ENCODE data around the gene ZNF444.
A peak's percentile ranks its signal among the peaks of the same experiment; 100 is the strongest.

ZNF444 gene

GRCh38 chr19:56123266-56123891 is 17.7 kb upstream of the ZNF444 start:
- no peak for DNase-seq

- peak in 1 of 4 experiments; percentile 15 for DNase-seq
These were observed 16.5 kb upstream of the ZNF444 start for GRCh38 chr19:56124578-56124977.

GRCh38 chr19:56125806-56126590 is 15.1 kb upstream of the ZNF444 start:
- no peak for DNase-seq

- DNase-seq: no peak
These were observed 13.9 kb upstream of the ZNF444 start for GRCh38 chr19:56126983-56127780.

GRCh38 chr19:56130006-56130405 is 11.1 kb upstream of the ZNF444 start:
- DNase-seq: no peak

GRCh38 chr19:56131651-56132050 is 9.4 kb upstream of the ZNF444 start:
- no peak for DNase-seq

- DNase-seq: no peak
These were observed 8.7 kb upstream of the ZNF444 start for GRCh38 chr19:56132316-56132822.

- DNase-seq: no peak
These were observed 7.0 kb upstream of the ZNF444 start for GRCh38 chr19:56133858-56134653.

GRCh38 chr19:56134654-56134921 is 6.5 kb upstream of the ZNF444 start:
- no peak for DNase-seq

- no peak for DNase-seq
These were observed 4.7 kb upstream of the ZNF444 start for GRCh38 chr19:56136362-56136761.

GRCh38 chr19:56137405-56137804 is 3.7 kb upstream of the ZNF444 start:
- no peak for DNase-seq

- DNase-seq: no peak
These were observed 3.0 kb upstream of the ZNF444 start for GRCh38 chr19:56138069-56138468.

GRCh38 chr19:56139847-56140582 is 1.1 kb upstream of the ZNF444 start:
- DNase-seq: no peak

GRCh38 chr19:56141417-56141993 is 418 bp downstream of the ZNF444 start:
- no peak for DNase-seq

- no peak for DNase-seq
These were observed 1.1 kb downstream of the ZNF444 start for GRCh38 chr19:56142087-56142787.

GRCh38 chr19:56142897-56143434 is 1.9 kb downstream of the ZNF444 start:
- DNase-seq: no peak

- DNase-seq: no peak
These were observed 3.3 kb downstream of the ZNF444 start for GRCh38 chr19:56144376-56144775.

GRCh38 chr19:56144831-56145230 is 3.7 kb downstream of the ZNF444 start:
- DNase-seq: no peak

GRCh38 chr19:56145698-56146097 is 4.6 kb downstream of the ZNF444 start:
- no peak for DNase-seq

GRCh38 chr19:56146904-56147303 is 5.8 kb downstream of the ZNF444 start:
- DNase-seq: no peak

- DNase-seq: no peak
These were observed 6.2 kb downstream of the ZNF444 start for GRCh38 chr19:56147307-56147706.
